Measurements from ENCODE around the gene JPT2.

The JPT2 gene

GRCh38 chr16:1740781-1741490 is 62.9 kb downstream of the JPT2 start:
- peak; percentile 22 for DNase-seq

- DNase-seq, result peak; percentile 13
These were observed 63.6 kb downstream of the JPT2 start for GRCh38 chr16:1741553-1742165.

- peak; percentile 17 for DNase-seq
These were observed 65.6 kb downstream of the JPT2 start for GRCh38 chr16:1743376-1744337.

GRCh38 chr16:1744338-1744840 is 66.3 kb downstream of the JPT2 start:
- peak; percentile 13 for DNase-seq

GRCh38 chr16:1745181-1745899 is 67.3 kb downstream of the JPT2 start:
- DNase-seq, result peak; percentile 40

- no peak for DNase-seq
These were observed 68.0 kb downstream of the JPT2 start for GRCh38 chr16:1745900-1746692.

GRCh38 chr16:1746693-1747195 is 68.7 kb downstream of the JPT2 start:
- DNase-seq, result no peak

GRCh38 chr16:1747934-1748333 is 69.9 kb downstream of the JPT2 start:
- no peak for DNase-seq

GRCh38 chr16:1749152-1750117 is 71.4 kb downstream of the JPT2 start:
- no peak for DNase-seq

Measured in left hindlimb (tissue), 1 donor.